ENCODE results near the gene CTIF.
A peak's percentile ranks its signal among the peaks of the same experiment; 100 is the strongest.

The CTIF gene

GRCh38 chr18:48900469-48900868 lies 361.6 kb downstream of the CTIF start:
- no peak overlapping the region for H3K4me3 ChIP-seq (ENCODE audit: low read length)
- H3K9ac ChIP-seq (ENCODE audit: low read length) = no peak overlapping the region
- no peaks in the 10 kb centered on the region for H3K36me3 ChIP-seq (ENCODE audit: control insufficient read depth, insufficient read depth, low read length, severe bottlenecking)
- H3K4me1 ChIP-seq (ENCODE audit: control insufficient read depth, insufficient read depth, low read length) = peaks cover 30% of the 10 kb centered on the region
- H3K9me3 ChIP-seq (ENCODE audit: control insufficient read depth, low read length) = peaks cover 20% of the 10 kb centered on the region
- no peaks in the 10 kb centered on the region for H3K27me3 ChIP-seq (replicated peaks; ENCODE audit: control insufficient read depth, insufficient read depth, low read length)
- no peak for DNase-seq (ENCODE audit: low read depth)

GRCh38 chr18:48901145-48902022 lies 362.6 kb downstream of the CTIF start:
- no peak for DNase-seq (ENCODE audit: low read depth)
- Histone ChIP-seq H3K9ac (ENCODE audit: low read length) (peak overlapping the region; percentile 75), H3K4me1 (ENCODE audit: control insufficient read depth, insufficient read depth, low read length) (peaks cover 30% of the 10 kb centered on the region), H3K36me3 (ENCODE audit: control insufficient read depth, insufficient read depth, low read length, severe bottlenecking) (no peaks in the 10 kb centered on the region), H3K27me3 (replicated peaks; ENCODE audit: control insufficient read depth, insufficient read depth, low read length) (no peaks in the 10 kb centered on the region), H3K4me3 (ENCODE audit: low read length) (no peak overlapping the region), H3K9me3 (ENCODE audit: control insufficient read depth, low read length) (peaks cover 23% of the 10 kb centered on the region)

- H3K27me3 ChIP-seq (replicated peaks; ENCODE audit: control insufficient read depth, insufficient read depth, low read length) = no peaks in the 10 kb centered on the region
- no peak overlapping the region for H3K4me3 ChIP-seq (ENCODE audit: low read length)
- peak overlapping the region; percentile 75 for H3K9ac ChIP-seq (ENCODE audit: low read length)
- H3K9me3 ChIP-seq (ENCODE audit: control insufficient read depth, low read length) = peaks cover 23% of the 10 kb centered on the region
- peak; percentile 97 for DNase-seq (ENCODE audit: low read depth)
- H3K36me3 ChIP-seq (ENCODE audit: control insufficient read depth, insufficient read depth, low read length, severe bottlenecking) = no peaks in the 10 kb centered on the region
- peaks cover 27% of the 10 kb centered on the region for H3K4me1 ChIP-seq (ENCODE audit: control insufficient read depth, insufficient read depth, low read length)
Measured at GRCh38 chr18:48902023-48902855, 363.4 kb downstream of the CTIF start.

GRCh38 chr18:48902856-48903601 lies 364.2 kb downstream of the CTIF start:
- Histone ChIP-seq H3K4me3 (ENCODE audit: low read length) (no peak overlapping the region), H3K9me3 (ENCODE audit: control insufficient read depth, low read length) (peaks cover 23% of the 10 kb centered on the region), H3K9ac (ENCODE audit: low read length) (peak overlapping the region; percentile 75), H3K27me3 (replicated peaks; ENCODE audit: control insufficient read depth, insufficient read depth, low read length) (no peaks in the 10 kb centered on the region), H3K36me3 (ENCODE audit: control insufficient read depth, insufficient read depth, low read length, severe bottlenecking) (no peaks in the 10 kb centered on the region), H3K4me1 (ENCODE audit: control insufficient read depth, insufficient read depth, low read length) (peaks cover 25% of the 10 kb centered on the region)
- peak; percentile 40 for DNase-seq (ENCODE audit: low read depth)

- H3K9me3 ChIP-seq (ENCODE audit: control insufficient read depth, low read length) = peaks cover 23% of the 10 kb centered on the region
- peak; percentile 28 for DNase-seq (ENCODE audit: low read depth)
- no peaks in the 10 kb centered on the region for H3K36me3 ChIP-seq (ENCODE audit: control insufficient read depth, insufficient read depth, low read length, severe bottlenecking)
- H3K4me1 ChIP-seq (ENCODE audit: control insufficient read depth, insufficient read depth, low read length) = peaks cover 25% of the 10 kb centered on the region
- H3K9ac ChIP-seq (ENCODE audit: low read length) = no peak overlapping the region
- H3K4me3 ChIP-seq (ENCODE audit: low read length) = no peak overlapping the region
- no peaks in the 10 kb centered on the region for H3K27me3 ChIP-seq (replicated peaks; ENCODE audit: control insufficient read depth, insufficient read depth, low read length)
Measured at GRCh38 chr18:48904091-48904490, 365.3 kb downstream of the CTIF start.

GRCh38 chr18:48904847-48905394 lies 366.1 kb downstream of the CTIF start:
- Histone ChIP-seq H3K9ac (ENCODE audit: low read length) (no peak overlapping the region), H3K27me3 (replicated peaks; ENCODE audit: control insufficient read depth, insufficient read depth, low read length) (no peaks in the 10 kb centered on the region), H3K4me3 (ENCODE audit: low read length) (no peak overlapping the region), H3K4me1 (ENCODE audit: control insufficient read depth, insufficient read depth, low read length) (peaks cover 25% of the 10 kb centered on the region), H3K36me3 (ENCODE audit: control insufficient read depth, insufficient read depth, low read length, severe bottlenecking) (no peaks in the 10 kb centered on the region), H3K9me3 (ENCODE audit: control insufficient read depth, low read length) (peaks cover 17% of the 10 kb centered on the region)
- no peak for DNase-seq (ENCODE audit: low read depth)

GRCh38 chr18:48905513-48905912 lies 366.7 kb downstream of the CTIF start:
- no peak overlapping the region for H3K4me3 ChIP-seq (ENCODE audit: low read length)
- peaks cover 25% of the 10 kb centered on the region for H3K4me1 ChIP-seq (ENCODE audit: control insufficient read depth, insufficient read depth, low read length)
- DNase-seq (ENCODE audit: low read depth) = no peak
- H3K9ac ChIP-seq (ENCODE audit: low read length) = no peak overlapping the region
- no peaks in the 10 kb centered on the region for H3K36me3 ChIP-seq (ENCODE audit: control insufficient read depth, insufficient read depth, low read length, severe bottlenecking)
- peaks cover 15% of the 10 kb centered on the region for H3K9me3 ChIP-seq (ENCODE audit: control insufficient read depth, low read length)
- H3K27me3 ChIP-seq (replicated peaks; ENCODE audit: control insufficient read depth, insufficient read depth, low read length) = no peaks in the 10 kb centered on the region

- peaks cover 2% of the 10 kb centered on the region for H3K4me1 ChIP-seq (ENCODE audit: control insufficient read depth, insufficient read depth, low read length)
- no peak overlapping the region for H3K9ac ChIP-seq (ENCODE audit: low read length)
- no peak for DNase-seq (ENCODE audit: low read depth)
- no peaks in the 10 kb centered on the region for H3K27me3 ChIP-seq (replicated peaks; ENCODE audit: control insufficient read depth, insufficient read depth, low read length)
- H3K4me3 ChIP-seq (ENCODE audit: low read length) = no peak overlapping the region
- H3K36me3 ChIP-seq (ENCODE audit: control insufficient read depth, insufficient read depth, low read length, severe bottlenecking) = no peaks in the 10 kb centered on the region
- peaks cover 15% of the 10 kb centered on the region for H3K9me3 ChIP-seq (ENCODE audit: control insufficient read depth, low read length)
Measured at GRCh38 chr18:48908916-48909315, 370.1 kb downstream of the CTIF start.

- H3K4me1 ChIP-seq (ENCODE audit: control insufficient read depth, insufficient read depth, low read length) = no peaks in the 10 kb centered on the region
- peaks cover 9% of the 10 kb centered on the region for H3K9me3 ChIP-seq (ENCODE audit: control insufficient read depth, low read length)
- H3K27me3 ChIP-seq (replicated peaks; ENCODE audit: control insufficient read depth, insufficient read depth, low read length) = no peaks in the 10 kb centered on the region
- H3K9ac ChIP-seq (ENCODE audit: low read length) = no peak overlapping the region
- no peak overlapping the region for H3K4me3 ChIP-seq (ENCODE audit: low read length)
- H3K36me3 ChIP-seq (ENCODE audit: control insufficient read depth, insufficient read depth, low read length, severe bottlenecking) = no peaks in the 10 kb centered on the region
- no peak for DNase-seq (ENCODE audit: low read depth)
Measured at GRCh38 chr18:48909721-48910120, 370.9 kb downstream of the CTIF start.

GRCh38 chr18:48910972-48911545 lies 372.2 kb downstream of the CTIF start:
- H3K4me1 ChIP-seq (ENCODE audit: control insufficient read depth, insufficient read depth, low read length) = peaks cover 2% of the 10 kb centered on the region
- H3K9me3 ChIP-seq (ENCODE audit: control insufficient read depth, low read length) = no peaks in the 10 kb centered on the region
- no peaks in the 10 kb centered on the region for H3K27me3 ChIP-seq (replicated peaks; ENCODE audit: control insufficient read depth, insufficient read depth, low read length)
- H3K36me3 ChIP-seq (ENCODE audit: control insufficient read depth, insufficient read depth, low read length, severe bottlenecking) = no peaks in the 10 kb centered on the region
- H3K9ac ChIP-seq (ENCODE audit: low read length) = no peak overlapping the region
- no peak overlapping the region for H3K4me3 ChIP-seq (ENCODE audit: low read length)
- no peak for DNase-seq (ENCODE audit: low read depth)
